ENCODE results near the gene C5.

The C5 gene

GRCh38 chr9:120925535-120926396 is 124.3 kb downstream of the C5 start:
- DNase-seq (ENCODE audit: low read depth, low spot score) = peak; percentile 61

- DNase-seq (ENCODE audit: low read depth, low spot score) = no peak
These were observed 125.2 kb downstream of the C5 start for GRCh38 chr9:120924698-120925534.

GRCh38 chr9:120923620-120924328 is 126.3 kb downstream of the C5 start:
- no peak for DNase-seq (ENCODE audit: low read depth, low spot score)

GRCh38 chr9:120922404-120923195 is 127.5 kb downstream of the C5 start:
- DNase-seq (ENCODE audit: low read depth, low spot score) = no peak

GRCh38 chr9:120921661-120922181 is 128.4 kb downstream of the C5 start:
- DNase-seq (ENCODE audit: low read depth, low spot score) = no peak

GRCh38 chr9:120920806-120921178 is 129.3 kb downstream of the C5 start:
- no peak for DNase-seq (ENCODE audit: low read depth, low spot score)

GRCh38 chr9:120919843-120920805 is 130.0 kb downstream of the C5 start:
- no peak for DNase-seq (ENCODE audit: low read depth, low spot score)

GRCh38 chr9:120918931-120919842 is 130.9 kb downstream of the C5 start:
- DNase-seq (ENCODE audit: low read depth, low spot score) = no peak

GRCh38 chr9:120917929-120918762 is 131.9 kb downstream of the C5 start:
- no peak for DNase-seq (ENCODE audit: low read depth, low spot score)

GRCh38 chr9:120916991-120917880 is 132.8 kb downstream of the C5 start:
- DNase-seq (ENCODE audit: low read depth, low spot score) = no peak

- no peak for DNase-seq (ENCODE audit: low read depth, low spot score)
These were observed 133.5 kb downstream of the C5 start for GRCh38 chr9:120916588-120916987.

GRCh38 chr9:120915854-120916470 is 134.1 kb downstream of the C5 start:
- no peak for DNase-seq (ENCODE audit: low read depth, low spot score)

- no peak for DNase-seq (ENCODE audit: low read depth, low spot score)
These were observed 135.1 kb downstream of the C5 start for GRCh38 chr9:120914953-120915352.

- no peak for DNase-seq (ENCODE audit: low read depth, low spot score)
These were observed 135.7 kb downstream of the C5 start for GRCh38 chr9:120914396-120914795.

- DNase-seq (ENCODE audit: low read depth, low spot score) = no peak
These were observed 136.3 kb downstream of the C5 start for GRCh38 chr9:120913647-120914264.

Data from activated CD4-positive, CD25-positive, alpha-beta regulatory T cell treated with anti-CD3 and anti-CD28 coated beads, Interleukin-2, amount 50 U/mL, for 16 hours (primary cell).